ENCODE data around the gene PLAU.

DNA sequence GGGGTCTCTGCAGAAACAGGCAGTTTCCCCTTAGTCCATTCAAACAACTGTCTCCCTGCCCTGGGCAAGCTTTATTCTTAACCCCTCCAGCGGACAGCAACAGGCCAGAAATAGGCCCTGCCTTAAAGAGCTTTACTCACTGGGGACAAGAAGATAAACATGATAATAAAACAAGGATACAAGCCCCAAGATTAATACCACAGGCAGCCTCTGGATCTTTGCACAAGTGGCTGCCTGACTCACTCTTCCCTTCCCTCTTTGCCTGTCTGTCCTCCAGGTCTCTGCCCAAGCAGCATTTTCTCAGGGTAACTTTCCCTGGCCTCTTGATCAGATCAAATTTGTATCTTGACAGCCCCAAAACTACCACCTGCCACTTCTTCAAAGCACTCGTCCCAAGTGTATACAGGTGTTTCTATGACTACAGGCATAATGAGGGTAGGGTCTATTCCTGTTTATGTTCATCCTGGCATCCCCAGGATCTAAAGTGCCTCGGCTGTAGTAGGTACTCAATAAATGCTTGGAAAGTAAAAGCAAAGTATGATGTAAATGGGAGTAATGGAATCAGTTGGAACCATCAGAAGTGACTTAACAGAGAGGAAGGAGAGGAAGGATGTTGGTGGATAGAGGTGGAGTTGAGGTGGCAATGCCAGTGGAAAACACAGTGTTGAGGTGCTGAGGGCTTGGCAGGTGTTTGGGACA, 29.6 kb upstream of the PLAU start:
- TF ChIP-seq, protein P1, sequence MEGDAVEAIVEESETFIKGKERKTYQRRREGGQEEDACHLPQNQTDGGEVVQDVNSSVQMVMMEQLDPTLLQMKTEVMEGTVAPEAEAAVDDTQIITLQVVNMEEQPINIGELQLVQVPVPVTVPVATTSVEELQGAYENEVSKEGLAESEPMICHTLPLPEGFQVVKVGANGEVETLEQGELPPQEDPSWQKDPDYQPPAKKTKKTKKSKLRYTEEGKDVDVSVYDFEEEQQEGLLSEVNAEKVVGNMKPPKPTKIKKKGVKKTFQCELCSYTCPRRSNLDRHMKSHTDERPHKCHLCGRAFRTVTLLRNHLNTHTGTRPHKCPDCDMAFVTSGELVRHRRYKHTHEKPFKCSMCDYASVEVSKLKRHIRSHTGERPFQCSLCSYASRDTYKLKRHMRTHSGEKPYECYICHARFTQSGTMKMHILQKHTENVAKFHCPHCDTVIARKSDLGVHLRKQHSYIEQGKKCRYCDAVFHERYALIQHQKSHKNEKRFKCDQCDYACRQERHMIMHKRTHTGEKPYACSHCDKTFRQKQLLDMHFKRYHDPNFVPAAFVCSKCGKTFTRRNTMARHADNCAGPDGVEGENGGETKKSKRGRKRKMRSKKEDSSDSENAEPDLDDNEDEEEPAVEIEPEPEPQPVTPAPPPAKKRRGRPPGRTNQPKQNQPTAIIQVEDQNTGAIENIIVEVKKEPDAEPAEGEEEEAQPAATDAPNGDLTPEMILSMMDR (IDR thresholded peaks at IDR 0.05), result no peak
- no peak for TF ChIP-seq POLR2A (IDR thresholded peaks at IDR 0.05)

Measured in testis (tissue), 2 donors.